ENCODE data around the gene BICD1. TPM values are rescaled to one million over a fixed set of nuclear protein-coding genes. Genes with fewer than 3 reads are reported as not detected.

BICD1 gene
- total and polyA plus RNA-seq, 2 of the 13 experiments (the other 11 are each of a cell fraction or from before 2014, with no cell fraction given) = 4.5 to 5.2 TPM

DNA sequence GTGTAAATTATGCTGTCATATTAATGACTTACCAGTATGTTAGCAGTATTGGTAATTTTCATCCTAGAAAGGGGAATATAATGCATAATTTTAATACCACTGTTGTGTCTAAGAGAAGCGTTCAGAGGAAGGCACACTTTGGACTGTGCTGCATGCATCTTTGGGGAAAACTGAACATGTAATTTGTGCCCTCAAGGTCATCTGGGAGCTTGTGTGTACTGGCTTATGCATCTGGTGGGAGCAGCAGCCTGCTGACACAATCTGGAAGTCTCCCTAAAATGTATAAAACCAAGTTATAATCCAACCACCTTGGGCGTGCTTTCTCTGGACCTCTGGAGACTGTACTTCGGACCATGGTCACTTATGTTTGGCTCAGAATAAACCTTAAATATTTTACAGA, 306.8 kb downstream of the BICD1 start (continued):
- TF ChIP-seq ARID4A (CRISPR knock-in tag; IDR thresholded peaks at IDR 0.05; ENCODE audit: borderline replicate concordance) = no peak
- TF ChIP-seq, protein P1, sequence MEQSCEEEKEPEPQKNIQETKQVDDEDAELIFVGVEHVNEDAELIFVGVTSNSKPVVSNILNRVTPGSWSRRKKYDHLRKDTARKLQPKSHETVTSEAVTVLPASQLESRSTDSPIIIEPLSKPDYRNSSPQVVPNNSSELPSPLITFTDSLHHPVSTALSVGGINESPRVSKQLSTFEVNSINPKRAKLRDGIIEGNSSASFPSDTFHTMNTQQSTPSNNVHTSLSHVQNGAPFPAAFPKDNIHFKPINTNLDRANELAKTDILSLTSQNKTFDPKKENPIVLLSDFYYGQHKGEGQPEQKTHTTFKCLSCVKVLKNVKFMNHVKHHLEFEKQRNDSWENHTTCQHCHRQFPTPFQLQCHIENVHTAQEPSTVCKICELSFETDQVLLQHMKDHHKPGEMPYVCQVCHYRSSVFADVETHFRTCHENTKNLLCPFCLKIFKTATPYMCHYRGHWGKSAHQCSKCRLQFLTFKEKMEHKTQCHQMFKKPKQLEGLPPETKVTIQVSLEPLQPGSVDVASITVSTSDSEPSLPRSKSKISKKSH (CRISPR knock-in tag; IDR thresholded peaks at IDR 0.05; ENCODE audit: borderline replicate concordance) = no peak

DNA sequence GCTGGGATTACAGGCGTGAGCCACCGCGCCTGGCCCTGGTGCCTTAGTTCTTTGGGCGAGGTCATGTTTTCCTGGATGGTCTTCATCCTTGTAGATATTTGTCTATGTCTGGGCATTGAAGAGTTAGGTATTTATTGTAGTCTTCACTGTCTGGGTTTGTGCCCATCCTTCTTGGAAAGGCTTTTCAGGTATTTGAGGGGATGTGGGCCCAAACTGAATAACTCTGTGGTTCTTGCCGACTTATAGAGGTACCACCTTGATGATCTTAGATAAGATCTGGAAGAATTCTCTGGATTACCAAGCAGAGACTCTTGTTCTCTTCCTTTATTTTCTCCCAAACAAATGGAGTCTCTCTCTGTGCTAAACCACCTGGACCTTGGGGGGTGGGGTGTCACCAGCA, 311.6 kb downstream of the BICD1 start:
- intact Hi-C loops (cut with micrococcal nuclease; ENCODE audit: unreplicated experiment) (loop anchor here (2.0 kb wide), 1 partner anchor 17 kb away; no protein-coding TSS in a partner anchor), in situ Hi-C loops (cut with HindIII; ENCODE audit: extremely low pct_ligation_motif_present, low pct_unique_long_range_greater_than_20kb) (no loop called here)
- WGBS (ENCODE audit: low lambda C conversion rate) = 100% methylated on average over 4 of the region's 5 CpGs
- Histone ChIP-seq H3K9me3 (ENCODE audit: low read length) (no peaks in the 10 kb centered on the region), H3K27ac (ENCODE audit: extremely low read length, insufficient read depth, low read length) (no peak overlapping the region), H3K4me1 (ENCODE audit: insufficient read depth, low read length) (peaks cover 8% of the 10 kb centered on the region; the same call in 1 of the 2 replicates), H3K9ac (ENCODE audit: insufficient read depth, low read depth, low read length) (no peak overlapping the region), H3K36me3 (replicated peaks in 1 of 2; ENCODE audit: control insufficient read depth in 1 of 2, insufficient read depth in 2 of 2, low read length in 2 of 2) (no peaks in the 10 kb centered on the region), H3K79me2 (ENCODE audit: insufficient read depth, low read length) (no peaks in the 10 kb centered on the region), H2AFZ (ENCODE audit: low read length) (no peak overlapping the region), H3K4me2 (ENCODE audit: low read depth, low read length) (no peak overlapping the region), H3K27me3 (ENCODE audit: control insufficient read depth in 1 of 2, insufficient read depth in 2 of 2, low read length in 2 of 2) (no peaks in the 10 kb centered on the region), H4K20me1 (ENCODE audit: insufficient read depth, low read length) (no peaks in the 10 kb centered on the region), H3K4me3 (replicated peaks in 1 of 3; ENCODE audit: insufficient read depth in 1 of 3, low read depth in 2 of 3, low read length in 3 of 3) (no peak overlapping the region)
- no peak for FAIRE-seq
- no TSS peak for BruUV-seq (replicated peaks)
- ATAC-seq = no peak
- ChIA-PET CTCF (ENCODE audit: low intra/inter-chr PET ratio, low total read pairs) (no interaction called here), POLR2A (no interaction called here)
- no peak for DNase-seq (ENCODE audit: low spot score)
- no peak for TF ChIP-seq CENPX (CRISPR knock-in tag; IDR thresholded peaks at IDR 0.05)
- no peak for TF ChIP-seq ZNF615 (CRISPR knock-in tag; IDR thresholded peaks at IDR 0.05; ENCODE audit: borderline replicate concordance)
- TF ChIP-seq ZNF256 (CRISPR knock-in tag; conservative IDR thresholded peaks at IDR 0.05) = no peak
- TF ChIP-seq PTBP1 (IDR thresholded peaks at IDR 0.05; ENCODE audit: low read depth, low read length, poor library complexity, severe bottlenecking) = no peak
- TF ChIP-seq, protein P2, sequence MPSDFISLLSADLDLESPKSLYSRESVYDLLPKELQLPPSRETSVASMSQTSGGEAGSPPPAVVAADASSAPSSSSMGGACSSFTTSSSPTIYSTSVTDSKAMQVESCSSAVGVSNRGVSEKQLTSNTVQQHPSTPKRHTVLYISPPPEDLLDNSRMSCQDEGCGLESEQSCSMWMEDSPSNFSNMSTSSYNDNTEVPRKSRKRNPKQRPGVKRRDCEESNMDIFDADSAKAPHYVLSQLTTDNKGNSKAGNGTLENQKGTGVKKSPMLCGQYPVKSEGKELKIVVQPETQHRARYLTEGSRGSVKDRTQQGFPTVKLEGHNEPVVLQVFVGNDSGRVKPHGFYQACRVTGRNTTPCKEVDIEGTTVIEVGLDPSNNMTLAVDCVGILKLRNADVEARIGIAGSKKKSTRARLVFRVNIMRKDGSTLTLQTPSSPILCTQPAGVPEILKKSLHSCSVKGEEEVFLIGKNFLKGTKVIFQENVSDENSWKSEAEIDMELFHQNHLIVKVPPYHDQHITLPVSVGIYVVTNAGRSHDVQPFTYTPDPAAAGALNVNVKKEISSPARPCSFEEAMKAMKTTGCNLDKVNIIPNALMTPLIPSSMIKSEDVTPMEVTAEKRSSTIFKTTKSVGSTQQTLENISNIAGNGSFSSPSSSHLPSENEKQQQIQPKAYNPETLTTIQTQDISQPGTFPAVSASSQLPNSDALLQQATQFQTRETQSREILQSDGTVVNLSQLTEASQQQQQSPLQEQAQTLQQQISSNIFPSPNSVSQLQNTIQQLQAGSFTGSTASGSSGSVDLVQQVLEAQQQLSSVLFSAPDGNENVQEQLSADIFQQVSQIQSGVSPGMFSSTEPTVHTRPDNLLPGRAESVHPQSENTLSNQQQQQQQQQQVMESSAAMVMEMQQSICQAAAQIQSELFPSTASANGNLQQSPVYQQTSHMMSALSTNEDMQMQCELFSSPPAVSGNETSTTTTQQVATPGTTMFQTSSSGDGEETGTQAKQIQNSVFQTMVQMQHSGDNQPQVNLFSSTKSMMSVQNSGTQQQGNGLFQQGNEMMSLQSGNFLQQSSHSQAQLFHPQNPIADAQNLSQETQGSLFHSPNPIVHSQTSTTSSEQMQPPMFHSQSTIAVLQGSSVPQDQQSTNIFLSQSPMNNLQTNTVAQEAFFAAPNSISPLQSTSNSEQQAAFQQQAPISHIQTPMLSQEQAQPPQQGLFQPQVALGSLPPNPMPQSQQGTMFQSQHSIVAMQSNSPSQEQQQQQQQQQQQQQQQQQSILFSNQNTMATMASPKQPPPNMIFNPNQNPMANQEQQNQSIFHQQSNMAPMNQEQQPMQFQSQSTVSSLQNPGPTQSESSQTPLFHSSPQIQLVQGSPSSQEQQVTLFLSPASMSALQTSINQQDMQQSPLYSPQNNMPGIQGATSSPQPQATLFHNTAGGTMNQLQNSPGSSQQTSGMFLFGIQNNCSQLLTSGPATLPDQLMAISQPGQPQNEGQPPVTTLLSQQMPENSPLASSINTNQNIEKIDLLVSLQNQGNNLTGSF (CRISPR knock-in tag; IDR thresholded peaks at IDR 0.05) = no peak
- TF ChIP-seq SMC3 (IDR thresholded peaks at IDR 0.05; ENCODE audit: low read length) = no peak
- no peak for TF ChIP-seq TOE1 (CRISPR knock-in tag; IDR thresholded peaks at IDR 0.05)
- TF ChIP-seq, protein P3, sequence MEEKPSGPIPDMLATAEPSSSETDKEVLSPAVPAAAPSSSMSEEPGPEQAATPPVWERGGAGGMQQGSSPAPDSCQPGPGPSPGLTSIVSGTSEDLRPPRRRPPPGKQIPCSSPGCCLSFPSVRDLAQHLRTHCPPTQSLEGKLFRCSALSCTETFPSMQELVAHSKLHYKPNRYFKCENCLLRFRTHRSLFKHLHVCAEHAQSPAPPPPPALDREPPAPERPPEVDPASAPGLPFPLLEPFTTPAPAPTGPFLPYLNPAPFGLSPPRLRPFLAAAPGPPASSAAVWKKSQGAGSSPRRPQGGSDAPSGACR (CRISPR knock-in tag; IDR thresholded peaks at IDR 0.05) = no peak

Measured in HepG2 (cell line).